GM21447 (cell line): ENCODE results near the gene NOL4L.

ENCODE experiments used
- ATAC-seq: cut with Tn5 transposase; IDR thresholded peaks from one replicate; pipeline ENCODE4 v1.9.1; 2021; ENCODE audit not compliant: unreplicated experiment

Gene NOL4L

GRCh38 chr20:32462900-32463641 is 122.1 kb downstream of the NOL4L start:
- ATAC-seq = no peak

GRCh38 chr20:32461836-32462600 is 123.1 kb downstream of the NOL4L start:
- no peak for ATAC-seq

GRCh38 chr20:32460683-32461320 is 124.3 kb downstream of the NOL4L start:
- ATAC-seq = no peak

- no peak for ATAC-seq
Observed at GRCh38 chr20:32460231-32460630, 124.9 kb downstream of the NOL4L start.

GRCh38 chr20:32458837-32459220 is 126.3 kb downstream of the NOL4L start:
- no peak for ATAC-seq

- ATAC-seq = no peak
Observed at GRCh38 chr20:32458061-32458836, 126.9 kb downstream of the NOL4L start.

GRCh38 chr20:32457479-32457986 is 127.6 kb downstream of the NOL4L start:
- no peak for ATAC-seq

- no peak for ATAC-seq
Observed at GRCh38 chr20:32456869-32457478, 128.2 kb downstream of the NOL4L start.

GRCh38 chr20:32455901-32456701 is 129.0 kb downstream of the NOL4L start:
- no peak for ATAC-seq

GRCh38 chr20:32455171-32455900 is 129.8 kb downstream of the NOL4L start:
- no peak for ATAC-seq

- no peak for ATAC-seq
Observed at GRCh38 chr20:32454164-32455145, 130.7 kb downstream of the NOL4L start.

GRCh38 chr20:32453467-32454163 is 131.5 kb downstream of the NOL4L start:
- ATAC-seq = no peak

GRCh38 chr20:32452776-32453466 is 132.2 kb downstream of the NOL4L start:
- no peak for ATAC-seq

- no peak for ATAC-seq
Observed at GRCh38 chr20:32451682-32452461, 133.3 kb downstream of the NOL4L start.

GRCh38 chr20:32451340-32451681 is 133.8 kb downstream of the NOL4L start:
- ATAC-seq = no peak

GRCh38 chr20:32450484-32451061 is 134.6 kb downstream of the NOL4L start:
- ATAC-seq = no peak
